Transverse colon (tissue), 4 donors: Measurements from ENCODE around the gene ADCY2. TPM values are rescaled to one million over a fixed set of nuclear protein-coding genes. Genes with fewer than 3 reads are reported as not detected.

Experiments
- DNase-seq: peaks from one replicate; pipeline ENCODE4 v3.0.0-alpha.2; 2019
- H3K27ac ChIP-seq, 4 donors: fragments of 200-600 bp; sonication (generic); 2 replicates each; pipeline ENCODE4 v1.5.1; 2016 to 2018; ENCODE audit warnings: inconsistent platforms in 4 of 4
- H3K27me3 ChIP-seq: fragments of 200-600 bp; sonication (generic); 2 replicates; pipeline ENCODE4 v1.5.1; 2017; ENCODE audit warnings: inconsistent platforms
- H3K36me3 ChIP-seq, 4 donors: fragments of 200-600 bp; sonication (generic); 2 replicates each; pipeline ENCODE4 v1.5.1; 2017 to 2019; ENCODE audit warnings: inconsistent platforms in 4 of 4
- H3K4me1 ChIP-seq, 4 donors: fragments of 200-600 bp; sonication (generic); 2 replicates each; pipeline ENCODE4 v1.5.1; 2017 to 2020; ENCODE audit warnings: inconsistent platforms in 4 of 4
- H3K4me3 ChIP-seq, 4 donors: fragments of 200-600 bp; sonication (generic); 1 replicate in 1 of 4; 2 replicates in 3 of 4; pipeline versions ENCODE4 v1.5.1 to v1.6.1; 2017 to 2019; ENCODE audit warnings: inconsistent platforms in 4 of 4
- H3K9me3 ChIP-seq, 2 donors: fragments of 200-600 bp; sonication (generic); 2 replicates each; pipeline ENCODE4 v1.5.1; 2017 to 2019; ENCODE audit warnings: inconsistent platforms in 2 of 2
- EP300 ChIP-seq: sonication (generic); formaldehyde crosslinking; IDR thresholded peaks from one replicate; pipeline ENCODE4 v1.6.1; 2017; ENCODE audit warnings: antibody characterized with exemption, low read depth
- POLR2A ChIP-seq: fragments of 450-650 bp; IDR thresholded peaks from one replicate; pipeline ENCODE4 v1.6.1; 2016; ENCODE audit warnings: antibody characterized with exemption, mild to moderate bottlenecking, moderate library complexity
- POLR2AphosphoS5 ChIP-seq, 3 donors: sonication (generic); formaldehyde crosslinking; IDR thresholded peaks; one replicate each; pipeline ENCODE4 v1.6.1; 2016; ENCODE audit warnings: antibody characterized with exemption in 3 of 3
- WGBS, 2 donors: methylation state at CpG; one replicate each; pipeline ENCODE4 v1.1.5; 2018; ENCODE audit warnings: low coverage in 1 of 2; 5-methylcytosine and 5-hydroxymethylcytosine counted together
- in situ Hi-C, 4 donors: fragments of 200-750 bp; cut with MboI; loops; one replicate each; pipeline versions ENCODE4 v1.15.0 to v1.15.1; 2017; ENCODE audit warnings: low sequenced_read_pairs in 3 of 4, low pct_ligation_motif_present in 1 of 4, low pct_unique_long_range_greater_than_20kb in 1 of 4
- intact Hi-C: fragments of 100-400 bp; cut with DNase I; formaldehyde crosslinking; loops from one replicate; pipeline ENCODE4 v1.15.1; 2023; ENCODE audit warnings: low total_unique reads
- total RNA-seq, 4 donors: library from RNA; depleted of rRNA; stranded (reverse); fragments of >200 nt; gene quantifications; one replicate each; pipeline ENCODE4 v1.1.0, GENCODE V29; 2016
- TF ChIP-seq, protein P1 (sequence below), 5 experiments: fragments of 200-600 bp in 3 of 5; fragments of 450-650 bp in 2 of 5; sonication (generic) in 3 of 5; IDR thresholded peaks; 1 replicate in 2 of 5; 2 replicates in 3 of 5; pipeline ENCODE4 v1.5.1; 2016 to 2017; ENCODE audit warnings: antibody characterized with exemption in 5 of 5, inconsistent platforms in 3 of 5, mild to moderate bottlenecking in 2 of 5, moderate library complexity in 1 of 5

Gene ADCY2
- total RNA-seq, 4 donors from 2014 or later = 1.4 to 4.5 (median 3.1) TPM

DNA sequence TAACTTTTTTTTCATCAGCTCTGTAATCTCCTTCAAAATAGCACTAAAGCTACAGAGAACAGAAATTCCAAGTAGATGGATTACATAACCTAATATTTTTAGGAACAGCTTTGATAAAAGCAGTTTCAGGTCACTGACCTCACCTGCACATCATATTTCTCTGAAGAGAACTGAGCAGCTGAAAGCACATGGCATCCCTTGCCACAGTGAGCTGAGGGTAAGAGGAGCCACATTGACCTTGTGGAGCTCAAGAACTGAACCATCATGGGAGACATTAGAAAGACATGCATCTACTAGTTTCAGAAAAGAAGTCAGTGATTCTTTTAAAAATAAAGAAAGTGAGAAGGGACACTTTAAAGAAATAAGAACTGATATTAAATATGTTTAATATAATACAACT, 232.3 kb downstream of the ADCY2 start:
- DNase-seq = no peak
- in situ Hi-C loops (no loop called here), intact Hi-C loops (no loop called here)
- H3K36me3 ChIP-seq = no peaks in the 10 kb centered on the region
- TF ChIP-seq EP300 (no peak), POLR2A (no peak), POLR2AphosphoS5 (IDR thresholded peaks at IDR 0.05) (no peak)
- no peak overlapping the region for H3K27ac ChIP-seq
- H3K4me1 ChIP-seq = no peaks in the 10 kb centered on the region
- H3K4me3 ChIP-seq = no peak overlapping the region
- no peaks in the 10 kb centered on the region for H3K27me3 ChIP-seq
- H3K9me3 ChIP-seq = no peaks in the 10 kb centered on the region

DNA sequence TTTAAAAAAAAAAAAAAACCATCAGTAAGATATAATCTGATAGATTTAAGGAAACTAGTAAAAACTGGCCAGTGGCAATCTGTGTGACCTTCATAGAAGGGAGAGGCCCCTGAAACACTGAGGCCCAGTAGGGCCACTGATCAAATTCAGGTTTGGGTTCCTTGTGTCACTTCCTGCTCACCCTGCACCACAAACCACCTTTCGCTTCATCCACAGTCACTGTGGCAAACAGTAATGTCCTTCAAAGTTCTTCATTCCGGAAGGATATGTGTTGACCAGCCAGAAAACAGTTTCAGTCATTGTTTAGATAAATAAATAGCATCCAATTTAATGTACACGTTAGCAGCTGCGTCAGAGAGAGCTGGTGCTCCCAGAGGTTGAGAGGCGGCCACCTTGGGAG, 232.9 kb downstream of the ADCY2 start:
- Histone ChIP-seq H3K27ac (no peak overlapping the region), H3K4me1 (no peaks in the 10 kb centered on the region), H3K27me3 (no peaks in the 10 kb centered on the region), H3K4me3 (no peak overlapping the region), H3K9me3 (no peaks in the 10 kb centered on the region), H3K36me3 (no peaks in the 10 kb centered on the region)
- DNase-seq = no peak
- TF ChIP-seq, protein P1, sequence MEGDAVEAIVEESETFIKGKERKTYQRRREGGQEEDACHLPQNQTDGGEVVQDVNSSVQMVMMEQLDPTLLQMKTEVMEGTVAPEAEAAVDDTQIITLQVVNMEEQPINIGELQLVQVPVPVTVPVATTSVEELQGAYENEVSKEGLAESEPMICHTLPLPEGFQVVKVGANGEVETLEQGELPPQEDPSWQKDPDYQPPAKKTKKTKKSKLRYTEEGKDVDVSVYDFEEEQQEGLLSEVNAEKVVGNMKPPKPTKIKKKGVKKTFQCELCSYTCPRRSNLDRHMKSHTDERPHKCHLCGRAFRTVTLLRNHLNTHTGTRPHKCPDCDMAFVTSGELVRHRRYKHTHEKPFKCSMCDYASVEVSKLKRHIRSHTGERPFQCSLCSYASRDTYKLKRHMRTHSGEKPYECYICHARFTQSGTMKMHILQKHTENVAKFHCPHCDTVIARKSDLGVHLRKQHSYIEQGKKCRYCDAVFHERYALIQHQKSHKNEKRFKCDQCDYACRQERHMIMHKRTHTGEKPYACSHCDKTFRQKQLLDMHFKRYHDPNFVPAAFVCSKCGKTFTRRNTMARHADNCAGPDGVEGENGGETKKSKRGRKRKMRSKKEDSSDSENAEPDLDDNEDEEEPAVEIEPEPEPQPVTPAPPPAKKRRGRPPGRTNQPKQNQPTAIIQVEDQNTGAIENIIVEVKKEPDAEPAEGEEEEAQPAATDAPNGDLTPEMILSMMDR (IDR thresholded peaks at IDR 0.05) = no peak
- TF ChIP-seq POLR2AphosphoS5 (IDR thresholded peaks at IDR 0.05) (no peak), POLR2A (no peak), EP300 (no peak)
- in situ Hi-C loops = no loop called here
- intact Hi-C loops = no loop called here
- WGBS, 2 donors = 72 to 76% methylated on average over 2 to 5 of the region's 5 CpGs

- no peak overlapping the region for H3K4me3 ChIP-seq
- H3K4me1 ChIP-seq = no peaks in the 10 kb centered on the region
- no peak for TF ChIP-seq EP300
- TF ChIP-seq POLR2A = no peak
- TF ChIP-seq POLR2AphosphoS5 (IDR thresholded peaks at IDR 0.05) = no peak
- TF ChIP-seq, protein P1 (IDR thresholded peaks at IDR 0.05) = no peak
- in situ Hi-C loops = no loop called here
- H3K27ac ChIP-seq = no peak overlapping the region
- no peaks in the 10 kb centered on the region for H3K36me3 ChIP-seq
- 61 to 72% methylated on average over 5 of the region's 5 CpGs for WGBS, 2 donors
- H3K9me3 ChIP-seq = no peaks in the 10 kb centered on the region
- intact Hi-C loops = no loop called here
- DNase-seq = no peak
- no peaks in the 10 kb centered on the region for H3K27me3 ChIP-seq
These were observed 233.6 kb downstream of the ADCY2 start for GRCh38 chr5:7629561-7629960.

DNA sequence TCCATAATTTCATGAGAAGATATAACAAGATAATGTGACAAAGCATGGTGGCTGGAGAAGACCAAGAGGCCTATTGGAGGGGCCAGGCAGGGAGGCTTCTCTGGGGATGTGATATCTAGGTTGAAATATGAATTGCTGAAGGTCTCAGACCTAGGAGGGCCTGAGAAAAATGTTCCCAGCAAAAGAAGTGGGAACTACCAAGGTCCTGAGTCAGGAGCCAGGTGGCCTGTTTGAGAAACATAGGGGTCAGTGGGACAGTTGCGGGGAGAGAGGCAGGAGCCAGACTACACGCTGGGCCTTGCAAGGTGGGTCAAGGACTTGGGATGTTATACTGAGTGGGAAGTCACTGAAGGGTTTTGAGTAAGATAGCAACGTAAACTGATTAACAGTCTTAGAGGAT, 238.9 kb downstream of the ADCY2 start:
- Histone ChIP-seq H3K4me3 (no peak overlapping the region), H3K27me3 (no peaks in the 10 kb centered on the region), H3K27ac (no peak overlapping the region), H3K9me3 (no peaks in the 10 kb centered on the region), H3K4me1 (no peaks in the 10 kb centered on the region), H3K36me3 (no peaks in the 10 kb centered on the region)
- intact Hi-C loops = no loop called here
- TF ChIP-seq, protein P1 (IDR thresholded peaks at IDR 0.05) = no peak
- TF ChIP-seq POLR2A (no peak), POLR2AphosphoS5 (IDR thresholded peaks at IDR 0.05) (no peak), EP300 (no peak)
- in situ Hi-C loops = no loop called here
- no peak for DNase-seq
- WGBS, 2 donors = 81 to 86% methylated on average over 3 of the region's 3 CpGs

- WGBS, 2 donors = 78% methylated on average over 4 of the region's 4 CpGs; no CpG with 5 or more reads in 1 of the 2 donors
- Histone ChIP-seq H3K4me3 (no peak overlapping the region), H3K27me3 (no peaks in the 10 kb centered on the region), H3K4me1 (no peaks in the 10 kb centered on the region), H3K27ac (no peak overlapping the region), H3K36me3 (no peaks in the 10 kb centered on the region), H3K9me3 (no peaks in the 10 kb centered on the region)
- TF ChIP-seq POLR2AphosphoS5 (IDR thresholded peaks at IDR 0.05) = no peak
- no peak for TF ChIP-seq POLR2A
- no peak for TF ChIP-seq EP300
- no peak for DNase-seq
- intact Hi-C loops (no loop called here), in situ Hi-C loops (no loop called here)
These were observed 242.5 kb downstream of the ADCY2 start for GRCh38 chr5:7638456-7638855.
